GM12891 (cell line): ENCODE measurements around the gene TPD52L1.

Experiments
- POLR2A ChIP-seq: IDR thresholded peaks from 2 replicates; pipeline ENCODE4 v1.6.1; 2011; ENCODE audit warnings: low read depth, low read length, control low read depth
- SPI1 ChIP-seq: IDR thresholded peaks from 2 replicates; pipeline ENCODE4 v1.6.1; 2011; ENCODE audit warnings: low read depth, low read length, control low read depth

DNA sequence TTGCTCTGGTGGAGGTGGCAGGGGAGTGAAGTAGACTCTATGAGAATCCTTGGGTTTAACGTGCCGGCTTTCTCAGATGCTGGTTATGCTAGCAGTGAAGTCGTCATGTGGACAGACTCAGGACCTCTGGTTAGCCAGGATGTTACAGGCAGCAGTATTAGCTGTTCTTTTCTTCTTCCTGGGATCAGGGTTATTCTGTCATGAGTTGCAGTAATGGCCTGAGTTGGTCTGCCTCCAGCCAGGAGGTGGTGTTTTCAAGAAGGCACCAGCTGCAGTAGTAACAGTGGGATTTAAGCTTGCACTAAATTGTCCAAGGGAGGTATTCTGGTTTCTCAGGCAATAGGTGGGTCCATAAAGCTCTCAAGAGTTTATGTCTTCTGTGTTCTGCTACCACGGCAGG lies 91.5 kb downstream of the TPD52L1 start:
- no peak for TF ChIP-seq POLR2A
- no peak for TF ChIP-seq SPI1
